PC-9 (cell line): Measurements from ENCODE around the gene SEPTIN11.

Experiments
- CTCF ChIP-seq: fragments of 200-600 bp; sonication (generic); conservative IDR thresholded peaks from 2 replicates; pipeline ENCODE4 v1.6.1; 2017; ENCODE audit warnings: mixed run types, antibody characterized with exemption, mild to moderate bottlenecking, moderate library complexity
- EZH2 ChIP-seq: fragments of 200-600 bp; sonication (generic); IDR thresholded peaks from 2 replicates; pipeline ENCODE4 v1.8.0; 2017; ENCODE audit warnings: antibody characterized with exemption, low read depth

- TF ChIP-seq CTCF: no peak
- no peak for TF ChIP-seq EZH2
Observed at GRCh38 chr4:76969495-76969894, 19.9 kb downstream of the SEPTIN11 start.
